ENCODE measurements around the gene GALNT2. TPM values are rescaled to one million over a fixed set of nuclear protein-coding genes. Genes with fewer than 3 reads are reported as not detected.

GALNT2 gene
- total RNA-seq, 1 experiment from 2014 or later, result 62.2 TPM

- Mint-ChIP-seq H3K9me3 (ENCODE audit: unreplicated experiment) (no peaks in the 10 kb centered on the region), H3K4me1 (ENCODE audit: low read depth, unreplicated experiment) (no peaks in the 10 kb centered on the region), H3K4me3 (ENCODE audit: unreplicated experiment) (no peak overlapping the region), H3K36me3 (ENCODE audit: insufficient read depth, unreplicated experiment) (peaks cover 6% of the 10 kb centered on the region), H3K27me3 (ENCODE audit: insufficient read depth, unreplicated experiment) (peaks cover 4% of the 10 kb centered on the region), H3K27ac (ENCODE audit: unreplicated experiment) (peak overlapping the region; percentile 33)
- intact Hi-C loops (cut with micrococcal nuclease; ENCODE audit: unreplicated experiment), result no loop called here
- no peak for TF ChIP-seq CTCF (IDR thresholded peaks at IDR 0.05; ENCODE audit: insufficient read depth in 1 of 2, low read depth in 1 of 2, low read length in 1 of 2, severe bottlenecking in 1 of 2, unreplicated experiment in 1 of 2)
- BruUV-seq (replicated peaks), result no TSS peak
- POLR2A ChIA-PET, result no interaction called here
- Histone ChIP-seq H3K4me1 (no peaks in the 10 kb centered on the region), H3K27me3 (replicated peaks; ENCODE audit: control insufficient read depth, insufficient read depth, low read length) (no peaks in the 10 kb centered on the region), H3K4me3 (ENCODE audit: low read depth, low read length) (no peak overlapping the region), H3K36me3 (ENCODE audit: control insufficient read depth, insufficient read depth, low read length) (no peaks in the 10 kb centered on the region; the same call in 1 of the 2 replicates), H3K9me3 (no peaks in the 10 kb centered on the region)
- CTCF ChIA-PET, result no interaction called here
- no peak for DNase-seq
These were observed 220.8 kb downstream of the GALNT2 start for GRCh38 chr1:230287674-230288315.

GRCh38 chr1:230288641-230289349 is 221.8 kb downstream of the GALNT2 start:
- no peaks in the 10 kb centered on the region for H3K27me3 ChIP-seq (replicated peaks; ENCODE audit: control insufficient read depth, insufficient read depth, low read length)
- POLR2A ChIA-PET, result no interaction called here
- no peaks in the 10 kb centered on the region; the same call in 1 of the 2 replicates for H3K36me3 ChIP-seq (ENCODE audit: control insufficient read depth, insufficient read depth, low read length)
- H3K4me1 ChIP-seq, result no peaks in the 10 kb centered on the region
- H3K4me3 ChIP-seq (ENCODE audit: low read depth, low read length), result no peak overlapping the region
- peaks cover 6% of the 10 kb centered on the region for H3K36me3 Mint-ChIP-seq (ENCODE audit: insufficient read depth, unreplicated experiment)
- H3K4me3 Mint-ChIP-seq (ENCODE audit: unreplicated experiment), result no peak overlapping the region
- intact Hi-C loops (cut with micrococcal nuclease; ENCODE audit: unreplicated experiment), result no loop called here
- DNase-seq, result no peak
- no peak for TF ChIP-seq CTCF (IDR thresholded peaks at IDR 0.05; ENCODE audit: insufficient read depth in 1 of 2, low read depth in 1 of 2, low read length in 1 of 2, severe bottlenecking in 1 of 2, unreplicated experiment in 1 of 2)
- no peaks in the 10 kb centered on the region for H3K9me3 Mint-ChIP-seq (ENCODE audit: unreplicated experiment)
- no peak overlapping the region for H3K27ac Mint-ChIP-seq (ENCODE audit: unreplicated experiment)
- H3K4me1 Mint-ChIP-seq (ENCODE audit: low read depth, unreplicated experiment), result no peaks in the 10 kb centered on the region
- H3K9me3 ChIP-seq, result no peaks in the 10 kb centered on the region
- CTCF ChIA-PET, result no interaction called here
- peaks cover 4% of the 10 kb centered on the region for H3K27me3 Mint-ChIP-seq (ENCODE audit: insufficient read depth, unreplicated experiment)
- BruUV-seq (replicated peaks), result no TSS peak

DNA sequence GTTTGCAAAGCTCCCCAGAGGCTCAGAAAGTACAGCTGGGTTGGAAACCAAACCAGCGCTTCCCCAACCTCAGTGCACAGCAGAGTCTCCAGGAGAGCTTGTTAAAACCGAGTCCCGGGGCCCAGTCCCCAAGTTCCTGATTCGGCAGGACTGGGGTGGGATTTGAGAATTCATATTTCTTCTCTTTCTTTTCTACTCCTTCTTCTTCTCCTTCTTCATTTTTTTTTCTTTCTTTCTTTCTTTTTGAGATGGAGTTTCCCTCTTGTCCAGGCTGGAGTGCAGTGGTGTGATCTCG is 222.3 kb downstream of the GALNT2 start:
- ChIA-PET CTCF (no interaction called here), POLR2A (no interaction called here)
- Mint-ChIP-seq H3K4me1 (ENCODE audit: low read depth, unreplicated experiment) (no peaks in the 10 kb centered on the region), H3K9me3 (ENCODE audit: unreplicated experiment) (no peaks in the 10 kb centered on the region), H3K4me3 (ENCODE audit: unreplicated experiment) (no peak overlapping the region), H3K27ac (ENCODE audit: unreplicated experiment) (no peak overlapping the region), H3K27me3 (ENCODE audit: insufficient read depth, unreplicated experiment) (peaks cover 4% of the 10 kb centered on the region), H3K36me3 (ENCODE audit: insufficient read depth, unreplicated experiment) (peaks cover 6% of the 10 kb centered on the region)
- TF ChIP-seq CTCF (IDR thresholded peaks at IDR 0.05; ENCODE audit: insufficient read depth in 1 of 2, low read depth in 1 of 2, low read length in 1 of 2, severe bottlenecking in 1 of 2, unreplicated experiment in 1 of 2), result no peak
- no peaks in the 10 kb centered on the region; the same call in 1 of the 2 replicates for H3K36me3 ChIP-seq (ENCODE audit: control insufficient read depth, insufficient read depth, low read length)
- H3K27me3 ChIP-seq (replicated peaks; ENCODE audit: control insufficient read depth, insufficient read depth, low read length), result no peaks in the 10 kb centered on the region
- intact Hi-C loops (cut with micrococcal nuclease; ENCODE audit: unreplicated experiment), result no loop called here
- no TSS peak for BruUV-seq (replicated peaks)
- H3K9me3 ChIP-seq, result no peaks in the 10 kb centered on the region
- H3K4me3 ChIP-seq (ENCODE audit: low read depth, low read length), result no peak overlapping the region
- no peaks in the 10 kb centered on the region for H3K4me1 ChIP-seq
- no peak for DNase-seq
